HG03439 (cell line): Measurements from ENCODE around the gene GRK5.
"Not testable (repeated sequence)": the region's sequence is repeated elsewhere in the genome, so short reads cannot be mapped to it uniquely, and the experiment has no call there.

Experiments used
- ATAC-seq: cut with Tn5 transposase; IDR thresholded peaks from one replicate; pipeline ENCODE4 v1.9.1; 2021; ENCODE audit warnings: mild to moderate bottlenecking, moderate library complexity; ENCODE audit not compliant: unreplicated experiment

GRK5 gene

GRCh38 chr10:119431034-119431772 lies 223.8 kb downstream of the GRK5 start:
- ATAC-seq, result no peak

- no peak for ATAC-seq
Measured at GRCh38 chr10:119431773-119432135, 224.4 kb downstream of the GRK5 start.

- not testable (repeated sequence) for ATAC-seq
Measured at GRCh38 chr10:119434942-119435341, 227.6 kb downstream of the GRK5 start.

GRCh38 chr10:119438717-119439116 lies 231.3 kb downstream of the GRK5 start:
- ATAC-seq, result no peak

DNA sequence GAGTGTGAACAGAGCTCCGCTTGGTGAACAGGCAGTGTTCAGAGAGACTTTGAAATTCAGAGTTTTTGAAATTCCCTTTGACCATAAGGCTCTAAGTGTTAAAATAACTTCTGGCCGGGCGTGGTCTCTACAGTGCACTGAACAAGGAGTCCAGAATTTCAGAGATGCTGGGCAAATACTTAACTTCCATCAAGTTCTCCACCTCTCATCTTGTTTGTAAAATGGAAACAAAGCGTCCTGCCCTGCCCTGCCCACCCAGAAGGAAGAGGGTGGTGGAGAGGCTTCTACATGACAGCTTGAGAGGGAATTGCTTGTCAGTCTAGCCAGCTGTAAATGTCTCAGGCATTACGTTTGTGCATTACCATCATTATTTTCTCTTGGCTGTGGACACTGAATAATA lies 232.6 kb downstream of the GRK5 start:
- no peak for ATAC-seq

- no peak for ATAC-seq
Measured at GRCh38 chr10:119441151-119441821, 233.9 kb downstream of the GRK5 start.

DNA sequence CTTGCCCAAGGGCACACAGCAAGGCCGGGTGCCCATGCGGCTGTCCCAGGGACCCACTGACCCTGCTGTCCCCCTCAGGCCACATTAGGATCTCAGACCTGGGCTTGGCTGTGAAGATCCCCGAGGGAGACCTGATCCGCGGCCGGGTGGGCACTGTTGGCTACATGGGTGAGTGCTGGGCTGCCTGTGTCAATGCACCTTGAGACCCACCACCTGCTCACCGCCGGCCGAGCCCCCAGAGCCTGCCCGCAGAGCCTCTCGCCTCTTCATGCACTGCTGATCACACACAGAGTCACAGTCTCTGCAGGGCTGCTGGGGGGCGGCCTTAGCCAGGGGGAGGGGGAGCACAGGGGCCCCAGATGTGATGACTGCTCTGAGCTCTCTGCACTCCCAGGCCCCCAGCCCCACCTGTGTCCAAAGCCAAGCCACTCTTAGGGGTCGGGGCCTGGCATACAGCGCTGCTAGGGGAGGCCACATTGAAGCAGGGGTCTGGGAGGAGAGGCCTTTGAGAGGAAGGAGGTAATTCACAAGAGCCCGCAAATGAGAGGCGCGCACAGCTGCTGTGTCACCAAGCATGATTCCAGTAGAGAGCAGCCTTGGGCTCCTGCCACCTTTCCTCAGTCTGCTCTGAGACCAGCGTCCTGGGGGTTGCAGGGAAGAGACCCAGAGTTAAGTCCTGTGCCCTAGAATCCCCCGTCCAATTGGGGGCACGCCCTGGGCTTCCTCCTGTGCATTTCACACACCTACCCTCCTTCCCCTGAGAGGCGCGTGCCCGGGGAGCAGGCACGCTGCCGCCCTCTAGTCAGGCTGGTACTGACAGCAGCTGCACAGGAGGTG lies 234.8 kb downstream of the GRK5 start:
- ATAC-seq, result no peak

DNA sequence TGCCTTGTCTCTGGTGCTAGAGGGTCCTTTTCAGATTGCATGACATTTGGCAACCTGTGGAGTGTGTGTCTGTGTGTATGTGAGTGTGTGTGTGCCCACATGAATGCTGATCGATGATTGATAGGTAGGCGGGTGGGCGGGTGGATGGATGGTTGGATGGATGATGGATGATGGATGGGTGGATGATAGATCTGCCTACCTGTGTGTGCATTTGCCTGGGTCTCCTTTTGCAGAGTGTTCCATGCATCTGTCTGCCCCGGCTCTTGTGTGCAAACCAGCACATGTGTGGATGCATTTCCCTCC lies 235.3 kb downstream of the GRK5 start:
- no peak for ATAC-seq

GRCh38 chr10:119443441-119443840 lies 236.1 kb downstream of the GRK5 start:
- ATAC-seq, result no peak

DNA sequence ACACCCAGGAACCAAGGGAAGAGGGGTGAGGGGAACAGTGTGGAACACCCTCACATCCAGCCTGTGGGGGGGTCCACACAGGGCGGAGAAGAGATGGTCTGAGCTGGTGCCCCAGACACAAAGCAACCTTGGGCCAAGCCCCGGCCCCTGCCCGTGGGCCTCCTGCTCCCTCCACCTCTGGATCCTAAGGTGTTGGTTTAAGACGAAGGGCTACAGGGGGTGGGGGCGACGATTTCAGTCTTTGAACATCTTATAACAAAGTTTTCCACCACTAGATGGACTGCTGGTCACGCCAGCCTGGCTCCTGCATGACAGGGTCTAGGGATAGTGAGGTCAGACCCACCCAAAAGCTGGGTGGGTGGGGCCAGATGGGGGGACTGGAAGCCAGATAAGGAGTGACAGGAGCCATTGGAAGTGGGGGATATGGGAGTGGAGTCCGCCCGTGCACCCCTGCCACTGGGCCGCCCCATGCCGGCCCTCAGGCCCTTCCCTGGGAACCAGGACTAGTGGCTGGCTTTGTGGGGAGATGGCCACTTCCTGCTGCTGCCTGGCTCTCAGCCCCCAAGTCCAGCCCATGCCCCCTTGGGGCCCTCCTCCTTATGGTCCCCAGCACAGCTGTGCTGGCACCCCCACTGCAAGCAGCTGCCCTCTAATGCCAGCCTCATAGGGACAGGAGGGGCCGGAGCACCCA lies 236.7 kb downstream of the GRK5 start:
- ATAC-seq, result no peak

DNA sequence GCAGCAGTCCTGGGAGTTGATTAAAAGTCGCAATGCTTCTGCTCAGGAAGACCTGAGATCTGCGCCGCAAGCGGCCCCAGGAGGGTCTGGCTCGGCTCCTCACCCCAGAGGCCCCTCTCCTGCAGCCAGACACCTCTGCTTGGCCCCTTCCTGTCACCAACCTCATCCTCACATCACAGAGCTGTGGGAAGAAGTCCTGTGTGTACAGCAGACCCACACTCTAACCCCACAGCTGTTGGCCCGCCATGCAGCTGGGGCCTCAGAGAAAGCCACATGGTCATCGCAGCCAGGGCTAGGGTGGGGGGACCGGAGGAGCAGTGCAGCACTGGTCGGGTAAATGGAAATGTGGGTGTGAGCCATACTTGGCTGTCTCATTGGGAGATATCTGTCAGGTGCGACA lies 237.5 kb downstream of the GRK5 start:
- ATAC-seq, result no peak

GRCh38 chr10:119445311-119445934 lies 238.1 kb downstream of the GRK5 start:
- no peak for ATAC-seq

GRCh38 chr10:119445935-119446317 lies 238.6 kb downstream of the GRK5 start:
- ATAC-seq, result no peak

GRCh38 chr10:119446441-119447277 lies 239.3 kb downstream of the GRK5 start:
- no peak for ATAC-seq

DNA sequence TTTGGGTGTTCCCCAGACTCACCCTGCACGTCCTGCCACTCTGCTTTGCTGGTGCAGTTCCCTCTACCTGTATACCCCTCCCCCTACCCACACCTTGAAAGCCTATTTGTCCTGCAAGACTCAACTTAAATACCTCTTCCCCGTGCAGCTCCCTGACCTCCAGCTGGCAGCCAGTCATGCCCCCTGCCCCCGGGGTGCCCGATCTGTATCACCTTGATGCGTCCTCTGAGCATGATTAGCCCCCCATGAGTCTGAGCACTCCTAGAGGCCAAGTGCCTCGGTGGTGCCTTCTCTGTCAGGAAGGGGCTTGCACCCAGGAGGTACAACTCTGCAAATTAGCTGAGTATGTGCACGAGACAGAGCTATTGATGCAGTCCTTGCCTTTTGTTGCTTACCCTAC lies 240.1 kb downstream of the GRK5 start:
- no peak for ATAC-seq

GRCh38 chr10:119447823-119448546 lies 240.6 kb downstream of the GRK5 start:
- no peak for ATAC-seq

- ATAC-seq, result no peak
Measured at GRCh38 chr10:119448628-119449584, 241.5 kb downstream of the GRK5 start.

DNA sequence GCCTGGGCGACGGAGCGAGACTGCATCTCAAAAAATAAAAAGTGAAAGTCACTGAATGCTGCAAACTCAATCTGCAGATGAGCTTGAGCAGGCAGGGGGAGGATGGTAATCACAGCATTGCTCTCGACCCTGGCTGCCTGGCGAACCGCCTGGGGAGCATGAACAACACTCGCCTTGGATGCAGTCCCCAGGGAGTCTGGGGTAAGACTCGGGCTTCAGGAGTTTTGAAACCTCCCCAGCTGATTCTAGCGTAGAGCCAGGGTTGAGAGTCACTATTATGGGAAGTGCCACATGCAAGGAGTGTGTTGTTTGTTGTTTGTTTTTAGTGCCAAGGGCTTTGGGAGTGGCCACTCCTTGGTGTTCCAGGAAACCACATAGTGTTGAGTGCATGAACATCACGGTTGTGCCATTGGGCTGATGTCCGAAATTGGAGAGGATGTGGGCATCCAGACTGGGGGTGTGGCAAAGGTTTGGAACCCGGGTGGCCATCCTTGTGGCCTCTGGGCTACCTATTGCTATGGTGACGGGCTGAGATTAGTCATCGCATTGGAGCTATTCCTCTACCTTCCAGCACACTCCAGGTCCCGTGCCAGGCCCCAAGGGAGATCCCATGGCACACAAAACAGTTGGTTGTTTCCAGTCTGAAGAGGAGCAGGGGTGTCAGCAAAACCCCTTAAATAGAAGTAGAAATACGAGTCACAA lies 242.5 kb downstream of the GRK5 start:
- ATAC-seq, result no peak
